HepG2 (cell line): Measurements from ENCODE around the gene HOXA4. TPM values are rescaled to one million over a fixed set of nuclear protein-coding genes. Genes with fewer than 3 reads are reported as not detected.

ENCODE experiments used
- BORCS8-MEF2B ChIP-seq: sonication (generic); formaldehyde crosslinking; IDR thresholded peaks from 2 replicates; pipeline ENCODE4 v1.8.0; 2022; ENCODE audit warnings: mild to moderate bottlenecking, missing genetic modification reagents
- FOSL2 ChIP-seq: sonication (generic); formaldehyde crosslinking; IDR thresholded peaks from 2 replicates; pipeline ENCODE4 v1.4.0; 2020; ENCODE audit warnings: missing genetic modification reagents
- FOXC1 ChIP-seq: sonication (generic); formaldehyde crosslinking; IDR thresholded peaks from 2 replicates; pipeline ENCODE4 v1.8.0; 2022; ENCODE audit warnings: mild to moderate bottlenecking, missing genetic modification reagents, borderline replicate concordance
- FOXP1 ChIP-seq, 2 experiments: fragments of 450-650 bp in 1 of 2; IDR thresholded peaks; 2 replicates each; pipeline ENCODE4 v1.6.1; 2017 to 2018; ENCODE audit warnings: antibody characterized with exemption in 1 of 2
- HMGA1 ChIP-seq: sonication (generic); formaldehyde crosslinking; conservative IDR thresholded peaks from 2 replicates; pipeline ENCODE4 v1.4.0; 2020; ENCODE audit warnings: missing genetic modification reagents
- HNRNPH1 ChIP-seq: fragments of 200-400 bp; formaldehyde crosslinking; optimal IDR thresholded peaks from 2 replicates; pipeline ENCODE3; 2017; ENCODE audit warnings: mild to moderate bottlenecking, low read depth, low read length
- HNRNPL ChIP-seq: fragments of 200-400 bp; formaldehyde crosslinking; IDR thresholded peaks from 2 replicates; pipeline ENCODE4 v1.6.1; 2017; ENCODE audit warnings: mild to moderate bottlenecking, low read depth, low read length
- KLF16 ChIP-seq, 2 experiments: sonication (generic) in 1 of 2; formaldehyde crosslinking in 1 of 2; IDR thresholded peaks; 2 replicates each; pipeline versions ENCODE4 v1.6.1 to v1.8.0; 2016 to 2023; ENCODE audit warnings: missing genetic modification reagents in 2 of 2, missing compliant biosample characterization in 1 of 2
- MTA3 ChIP-seq: sonication (generic); formaldehyde crosslinking; IDR thresholded peaks from 2 replicates; pipeline ENCODE4 v1.4.0; 2020; ENCODE audit warnings: missing genetic modification reagents
- NCOA2 ChIP-seq: sonication (generic); formaldehyde crosslinking; IDR thresholded peaks from 2 replicates; pipeline ENCODE4 v1.8.0; 2022; ENCODE audit warnings: inconsistent platforms
- NKX3-1 ChIP-seq: sonication (generic); formaldehyde crosslinking; IDR thresholded peaks from 2 replicates; pipeline ENCODE4 v1.5.0; 2020; ENCODE audit warnings: missing genetic modification reagents
- PHF8 ChIP-seq: sonication (generic); formaldehyde crosslinking; IDR thresholded peaks from 2 replicates; pipeline ENCODE4 v1.5.0; 2020; ENCODE audit warnings: missing genetic modification reagents
- PITX1 ChIP-seq: sonication (generic); formaldehyde crosslinking; IDR thresholded peaks from 2 replicates; pipeline ENCODE4 v1.5.1; 2020; ENCODE audit warnings: mild to moderate bottlenecking, missing genetic modification reagents
- TRIM24 ChIP-seq: sonication (generic); formaldehyde crosslinking; IDR thresholded peaks from 2 replicates; pipeline ENCODE4 v1.8.0; 2022; ENCODE audit warnings: mild to moderate bottlenecking, missing genetic modification reagents
- U2AF1 ChIP-seq: fragments of 200-400 bp; formaldehyde crosslinking; optimal IDR thresholded peaks from 2 replicates; pipeline ENCODE3; 2017; ENCODE audit warnings: mild to moderate bottlenecking, low read depth, low read length
- ZC3H13 ChIP-seq: sonication (generic); formaldehyde crosslinking; IDR thresholded peaks from 2 replicates; pipeline ENCODE4 v1.8.1; 2023; ENCODE audit warnings: mild to moderate bottlenecking, missing genetic modification reagents, moderate library complexity
- ZFP36 ChIP-seq: fragments of 150-350 bp; IDR thresholded peaks from 2 replicates; pipeline ENCODE4 v1.6.1; 2018; ENCODE audit warnings: borderline replicate concordance, low read length, low read depth; ENCODE audit not compliant: partially characterized antibody
- ZNF138 ChIP-seq: sonication (generic); formaldehyde crosslinking; IDR thresholded peaks from 2 replicates; pipeline ENCODE4 v1.5.0; 2020; ENCODE audit warnings: mild to moderate bottlenecking, low read depth, missing genetic modification reagents
- ZNF17 ChIP-seq: sonication (generic); formaldehyde crosslinking; IDR thresholded peaks from 2 replicates; pipeline ENCODE4 v1.5.0; 2020; ENCODE audit warnings: mild to moderate bottlenecking, missing genetic modification reagents
- ZNF329 ChIP-seq: sonication (generic); formaldehyde crosslinking; IDR thresholded peaks from 2 replicates; pipeline ENCODE4 v1.9.0; 2021; ENCODE audit warnings: low read depth, mild to moderate bottlenecking, missing genetic modification reagents
- ZNF441 ChIP-seq: sonication (generic); formaldehyde crosslinking; IDR thresholded peaks from 2 replicates; pipeline ENCODE4 v1.7.0; 2021; ENCODE audit warnings: missing genetic modification reagents, borderline replicate concordance
- ZNF530 ChIP-seq: sonication (generic); formaldehyde crosslinking; IDR thresholded peaks from 2 replicates; pipeline ENCODE4 v1.5.0; 2020; ENCODE audit warnings: low read depth, mild to moderate bottlenecking, missing genetic modification reagents
- ZNF605 ChIP-seq: sonication (generic); formaldehyde crosslinking; IDR thresholded peaks from 2 replicates; pipeline ENCODE4 v1.8.0; 2022; ENCODE audit warnings: mild to moderate bottlenecking, missing genetic modification reagents
- ZNF720 ChIP-seq: sonication (generic); formaldehyde crosslinking; IDR thresholded peaks from 2 replicates; pipeline ENCODE4 v1.4.0; 2020; ENCODE audit warnings: missing genetic modification reagents
- ZNF737 ChIP-seq: sonication (generic); formaldehyde crosslinking; IDR thresholded peaks from 2 replicates; pipeline ENCODE4 v1.5.0; 2020; ENCODE audit warnings: missing genetic modification reagents, mild to moderate bottlenecking, borderline replicate concordance
- ZSCAN20 ChIP-seq: sonication (generic); formaldehyde crosslinking; IDR thresholded peaks from 2 replicates; pipeline ENCODE4 v1.4.0; 2020; ENCODE audit warnings: missing genetic modification reagents, mild to moderate bottlenecking, borderline replicate concordance
- ZSCAN31 ChIP-seq: sonication (generic); formaldehyde crosslinking; IDR thresholded peaks from 2 replicates; pipeline ENCODE4 v1.5.0; 2020; ENCODE audit warnings: low read depth, mild to moderate bottlenecking, missing genetic modification reagents
- polyA plus RNA-seq, 8 experiments: library from polyadenylated mRNA; depleted of rRNA in 3 of 8; stranded (reverse) in 7 of 8; unstranded in 1 of 8; fragments of >200 nt; fragmentation: Illumina TruSeq in 4 of 8; extraction: Trizol in 4 of 8; gene quantifications; 2 replicates each; pipeline versions ENCODE4 v1.2.1 to v1.2.3, GENCODE V29; 2011 to 2016; ENCODE audit warnings: low read depth in 4 of 8, missing spikeins in 1 of 8, mixed read lengths in 1 of 8; ENCODE audit not compliant: insufficient read depth in 1 of 8
- total RNA-seq, 5 experiments: library from RNA; depleted of rRNA; stranded (reverse); fragments of >200 nt; fragmentation: Illumina TruSeq; extraction: Trizol; gene quantifications; 2 replicates each; pipeline ENCODE4 v1.2.3, GENCODE V29; 2016; ENCODE audit warnings: low read depth in 1 of 5
- TF ChIP-seq, protein P1 (sequence below): sonication (generic); formaldehyde crosslinking; IDR thresholded peaks from 2 replicates; pipeline ENCODE4 v1.4.0; 2020; ENCODE audit warnings: missing genetic modification reagents
- TF ChIP-seq, protein P2 (sequence below): IDR thresholded peaks from 2 replicates; pipeline ENCODE4 v1.6.1; 2016; ENCODE audit warnings: low read depth, borderline replicate concordance
- TF ChIP-seq, protein P3 (sequence below): sonication (generic); formaldehyde crosslinking; IDR thresholded peaks from 2 replicates; pipeline ENCODE4 v1.4.0; 2020; ENCODE audit warnings: missing genetic modification reagents, low read depth, mild to moderate bottlenecking, borderline replicate concordance
- TF ChIP-seq, protein P4 (sequence below), 2 experiments: fragments of 450-650 bp in 1 of 2; sonication (generic) in 1 of 2; formaldehyde crosslinking; IDR thresholded peaks; 2 replicates each; pipeline versions ENCODE4 v1.5.0 to v1.8.0; 2020 to 2022; ENCODE audit warnings: mild to moderate bottlenecking in 1 of 2, missing genetic modification reagents in 1 of 2

The HOXA4 gene
- total and polyA plus RNA-seq, 2 of the 13 experiments (the other 11 are each of a cell fraction or from before 2014, with no cell fraction given) = 2.4 to 5.4 TPM

DNA sequence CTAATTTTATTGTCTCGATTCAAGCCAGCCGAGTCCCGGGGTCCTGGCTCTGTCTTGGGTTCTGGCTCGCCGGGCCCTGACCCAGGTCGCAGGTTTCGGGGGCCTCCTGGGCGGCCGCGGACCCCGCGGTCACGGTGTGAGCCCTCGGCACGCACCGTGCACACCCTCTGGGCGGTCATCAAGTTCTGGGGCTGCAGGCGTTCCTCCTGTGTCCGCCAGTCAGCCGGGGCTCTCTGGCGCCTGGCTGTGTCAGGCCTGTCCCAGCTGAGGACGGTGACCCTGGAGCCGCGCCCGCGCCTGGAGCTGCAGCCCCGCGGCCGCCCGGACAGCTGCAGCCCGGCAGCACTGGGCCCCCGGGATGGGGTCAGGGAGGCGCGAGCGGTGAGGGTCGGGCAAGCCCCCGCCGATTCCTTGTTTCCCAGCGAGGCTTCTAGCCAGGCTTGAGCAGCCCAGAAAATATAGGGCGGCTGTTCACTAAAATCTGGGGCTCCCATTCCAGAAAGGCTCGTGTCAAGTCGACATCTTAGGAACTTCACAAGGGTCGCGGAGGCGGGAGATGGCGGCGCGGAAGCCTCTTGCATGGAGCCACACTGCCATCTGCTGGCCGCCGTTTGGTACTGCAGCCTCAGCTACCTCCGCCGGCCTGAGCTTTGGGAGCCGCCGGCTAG lies 30.1 kb upstream of the HOXA4 start (continued):
- TF ChIP-seq, protein P1, sequence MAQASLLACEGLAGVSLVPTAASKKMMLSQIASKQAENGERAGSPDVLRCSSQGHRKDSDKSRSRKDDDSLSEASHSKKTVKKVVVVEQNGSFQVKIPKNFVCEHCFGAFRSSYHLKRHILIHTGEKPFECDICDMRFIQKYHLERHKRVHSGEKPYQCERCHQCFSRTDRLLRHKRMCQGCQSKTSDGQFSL = no peak
- TF ChIP-seq ZNF737 (CRISPR knock-in tag) (no peak), ZSCAN20 (no peak), ZNF138 (CRISPR knock-in tag) (no peak; the same call in 1 of the 2 replicates), NKX3-1 (CRISPR knock-in tag) (no peak), KLF16 (CRISPR knock-in tag; IDR thresholded peaks at IDR 0.05) (no peak; a peak in 2 of 4 replicates), FOSL2 (CRISPR knock-in tag) (no peak), MTA3 (CRISPR knock-in tag) (no peak), ZC3H13 (CRISPR knock-in tag) (no peak), ZNF17 (CRISPR knock-in tag) (no peak), FOXP1 (IDR thresholded peaks at IDR 0.05) (no peak), FOXP1 (CRISPR knock-in tag; IDR thresholded peaks at IDR 0.05) (no peak), PHF8 (CRISPR knock-in tag) (peak; percentile 59; the same call in 1 of the 2 replicates), ZFP36 (no peak), HNRNPH1 (no peak), U2AF1 (no peak), ZNF720 (CRISPR knock-in tag) (no peak), ZNF441 (CRISPR knock-in tag) (no peak), TRIM24 (CRISPR knock-in tag) (no peak), FOXC1 (CRISPR knock-in tag) (peak; percentile 54; the same call in 1 of the 2 replicates), ZNF605 (peak; percentile 69; the same call in 1 of the 2 replicates), ZNF530 (CRISPR knock-in tag) (no peak), HMGA1 (CRISPR knock-in tag) (no peak), PITX1 (CRISPR knock-in tag) (no peak), BORCS8-MEF2B (CRISPR knock-in tag) (no peak), ZSCAN31 (CRISPR knock-in tag) (0 out of 2 replicates have a peak, but pooled peaks have one; percentile 80), HNRNPL (no peak), NCOA2 (CRISPR knock-in tag) (no peak; the same call in 1 of the 2 replicates), ZNF329 (CRISPR knock-in tag) (no peak)
- TF ChIP-seq, protein P2, sequence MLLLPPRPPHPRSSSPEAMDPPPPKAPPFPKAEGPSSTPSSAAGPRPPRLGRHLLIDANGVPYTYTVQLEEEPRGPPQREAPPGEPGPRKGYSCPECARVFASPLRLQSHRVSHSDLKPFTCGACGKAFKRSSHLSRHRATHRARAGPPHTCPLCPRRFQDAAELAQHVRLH (CRISPR knock-in tag) = peak; percentile 61; the same call in 1 of the 2 replicates
- TF ChIP-seq, protein P3, sequence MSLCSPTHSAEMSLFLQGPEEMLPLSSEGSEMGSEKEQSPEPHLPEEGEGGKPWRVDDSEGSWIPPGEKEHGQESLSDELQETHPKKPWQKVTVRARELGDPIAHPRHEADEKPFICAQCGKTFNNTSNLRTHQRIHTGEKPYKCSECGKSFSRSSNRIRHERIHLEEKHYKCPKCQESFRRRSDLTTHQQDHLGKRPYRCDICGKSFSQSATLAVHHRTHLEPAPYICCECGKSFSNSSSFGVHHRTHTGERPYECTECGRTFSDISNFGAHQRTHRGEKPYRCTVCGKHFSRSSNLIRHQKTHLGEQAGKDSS (CRISPR knock-in tag) = peak; percentile 28; the same call in 1 of the 2 replicates
- TF ChIP-seq, protein P4, sequence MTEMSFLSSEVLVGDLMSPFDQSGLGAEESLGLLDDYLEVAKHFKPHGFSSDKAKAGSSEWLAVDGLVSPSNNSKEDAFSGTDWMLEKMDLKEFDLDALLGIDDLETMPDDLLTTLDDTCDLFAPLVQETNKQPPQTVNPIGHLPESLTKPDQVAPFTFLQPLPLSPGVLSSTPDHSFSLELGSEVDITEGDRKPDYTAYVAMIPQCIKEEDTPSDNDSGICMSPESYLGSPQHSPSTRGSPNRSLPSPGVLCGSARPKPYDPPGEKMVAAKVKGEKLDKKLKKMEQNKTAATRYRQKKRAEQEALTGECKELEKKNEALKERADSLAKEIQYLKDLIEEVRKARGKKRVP (CRISPR knock-in tag; IDR thresholded peaks at IDR 0.05) = no peak
